ENCODE results near the gene BRSK2.

DNA sequence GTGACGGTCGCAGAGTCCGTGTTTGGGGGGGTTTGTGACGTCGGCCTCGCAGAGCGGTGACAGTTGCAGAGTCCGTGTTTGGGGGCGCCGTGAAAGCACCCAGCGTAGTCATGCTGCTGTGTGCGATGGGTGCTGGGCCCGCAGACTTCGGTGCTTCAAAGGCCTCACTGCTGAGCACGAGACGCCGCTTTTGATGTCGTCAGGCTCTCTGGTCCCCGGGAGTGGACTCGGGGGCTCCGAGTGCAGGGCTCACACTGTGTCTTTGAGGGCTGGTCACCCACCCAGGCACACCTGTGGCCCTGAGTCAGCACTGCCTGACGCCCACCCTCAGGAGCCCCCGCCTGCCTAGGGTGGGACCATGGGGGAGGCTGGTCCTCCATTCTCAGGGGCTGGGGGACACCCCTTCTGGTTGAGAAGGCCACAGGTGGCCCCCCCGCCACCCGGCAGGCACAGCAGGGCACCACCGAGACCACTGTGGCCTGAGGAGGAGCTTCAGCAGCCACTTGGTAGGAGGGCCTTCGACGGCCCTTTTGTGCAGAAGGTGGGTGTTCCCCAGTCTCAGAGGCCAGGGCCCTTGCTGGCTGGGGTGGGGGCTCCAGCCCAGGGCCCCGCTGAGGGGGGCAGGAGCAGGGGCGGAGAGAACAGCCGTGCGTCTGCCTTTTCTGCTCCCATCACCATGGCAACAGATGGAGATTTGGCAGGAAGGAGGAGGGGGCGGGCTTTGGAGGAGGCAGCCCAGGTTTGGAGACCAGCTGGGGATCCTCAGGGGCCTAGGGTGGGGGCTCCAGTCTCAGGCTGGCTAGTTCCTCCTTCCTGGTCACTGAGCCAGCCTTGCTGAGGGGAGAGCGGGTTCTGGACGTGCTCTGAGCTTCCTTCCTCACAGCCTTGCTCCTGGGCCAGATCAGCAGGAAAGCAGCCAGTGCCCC is 20.9 kb downstream of the BRSK2 start:
- TF ChIP-seq EZH2 (IDR thresholded peaks at IDR 0.05; ENCODE audit: low read length, unreplicated experiment) (no peak), EZH2phosphoT487 (IDR thresholded peaks at IDR 0.05; ENCODE audit: borderline replicate concordance, low read length) (no peak)
- TF ChIP-seq, protein P1, sequence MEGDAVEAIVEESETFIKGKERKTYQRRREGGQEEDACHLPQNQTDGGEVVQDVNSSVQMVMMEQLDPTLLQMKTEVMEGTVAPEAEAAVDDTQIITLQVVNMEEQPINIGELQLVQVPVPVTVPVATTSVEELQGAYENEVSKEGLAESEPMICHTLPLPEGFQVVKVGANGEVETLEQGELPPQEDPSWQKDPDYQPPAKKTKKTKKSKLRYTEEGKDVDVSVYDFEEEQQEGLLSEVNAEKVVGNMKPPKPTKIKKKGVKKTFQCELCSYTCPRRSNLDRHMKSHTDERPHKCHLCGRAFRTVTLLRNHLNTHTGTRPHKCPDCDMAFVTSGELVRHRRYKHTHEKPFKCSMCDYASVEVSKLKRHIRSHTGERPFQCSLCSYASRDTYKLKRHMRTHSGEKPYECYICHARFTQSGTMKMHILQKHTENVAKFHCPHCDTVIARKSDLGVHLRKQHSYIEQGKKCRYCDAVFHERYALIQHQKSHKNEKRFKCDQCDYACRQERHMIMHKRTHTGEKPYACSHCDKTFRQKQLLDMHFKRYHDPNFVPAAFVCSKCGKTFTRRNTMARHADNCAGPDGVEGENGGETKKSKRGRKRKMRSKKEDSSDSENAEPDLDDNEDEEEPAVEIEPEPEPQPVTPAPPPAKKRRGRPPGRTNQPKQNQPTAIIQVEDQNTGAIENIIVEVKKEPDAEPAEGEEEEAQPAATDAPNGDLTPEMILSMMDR (conservative IDR thresholded peaks at IDR 0.05; ENCODE audit: low read depth, low read length): no peak
